Naive B cell (primary cell): ENCODE results near the gene SLC25A26. TPM values are rescaled to one million over a fixed set of nuclear protein-coding genes. Genes with fewer than 3 reads are reported as not detected.

Source experiments
- ATAC-seq, 2 donors: fragments of 150-1000 bp; cut with Tn5 transposase; 2 replicates each; pipeline ENCODE4 v1.10.0; 2021; ENCODE audit warnings: low read depth in 2 of 2, mild to moderate bottlenecking in 2 of 2, moderate library complexity in 2 of 2
- DNase-seq: peaks from one replicate; pipeline ENCODE4 v3.0.0; 2022
- H3K27ac Mint-ChIP-seq, 6 donors: one replicate each; pipeline ENCODE4 v1.8.0; 2020 to 2022; ENCODE audit warnings: mild to moderate bottlenecking in 6 of 6, mixed read lengths in 6 of 6, moderate library complexity in 5 of 6, inconsistent platforms in 2 of 6
- H3K27me3 Mint-ChIP-seq, 3 donors: one replicate each; pipeline ENCODE4 v1.8.0; 2021 to 2022; ENCODE audit warnings: mixed read lengths in 3 of 3, mild to moderate bottlenecking in 1 of 3
- H3K36me3 Mint-ChIP-seq, 2 donors: one replicate each; pipeline ENCODE4 v1.8.0; 2020 to 2022; ENCODE audit warnings: mixed read lengths in 2 of 2, inconsistent platforms in 1 of 2, mild to moderate bottlenecking in 1 of 2
- H3K4me1 Mint-ChIP-seq, 3 donors: one replicate each; pipeline ENCODE4 v1.8.0; 2020 to 2022; ENCODE audit warnings: mixed read lengths in 3 of 3, inconsistent platforms in 1 of 3, mild to moderate bottlenecking in 1 of 3, moderate library complexity in 1 of 3
- H3K4me3 Mint-ChIP-seq, 8 donors: one replicate each; pipeline ENCODE4 v1.8.0; 2020 to 2022; ENCODE audit warnings: mild to moderate bottlenecking in 8 of 8, mixed read lengths in 8 of 8, moderate library complexity in 8 of 8, inconsistent platforms in 2 of 8
- H3K9me3 Mint-ChIP-seq, 7 donors: one replicate each; pipeline ENCODE4 v1.8.0; 2020 to 2022; ENCODE audit warnings: mixed read lengths in 7 of 7, mild to moderate bottlenecking in 5 of 7, inconsistent platforms in 2 of 7, moderate library complexity in 1 of 7
- polyA plus RNA-seq, 6 donors: library from polyadenylated mRNA; unstranded; fragments of 300-500 nt; fragmentation: Illumina TruSeq; gene quantifications; one replicate each; pipeline ENCODE4 v1.2.3, GENCODE V29; 2021; ENCODE audit warnings: low read depth in 6 of 6

SLC25A26 gene
- polyA plus RNA-seq, 6 donors from 2014 or later, result 25.9 to 80.1 (median 35.3) TPM

DNA sequence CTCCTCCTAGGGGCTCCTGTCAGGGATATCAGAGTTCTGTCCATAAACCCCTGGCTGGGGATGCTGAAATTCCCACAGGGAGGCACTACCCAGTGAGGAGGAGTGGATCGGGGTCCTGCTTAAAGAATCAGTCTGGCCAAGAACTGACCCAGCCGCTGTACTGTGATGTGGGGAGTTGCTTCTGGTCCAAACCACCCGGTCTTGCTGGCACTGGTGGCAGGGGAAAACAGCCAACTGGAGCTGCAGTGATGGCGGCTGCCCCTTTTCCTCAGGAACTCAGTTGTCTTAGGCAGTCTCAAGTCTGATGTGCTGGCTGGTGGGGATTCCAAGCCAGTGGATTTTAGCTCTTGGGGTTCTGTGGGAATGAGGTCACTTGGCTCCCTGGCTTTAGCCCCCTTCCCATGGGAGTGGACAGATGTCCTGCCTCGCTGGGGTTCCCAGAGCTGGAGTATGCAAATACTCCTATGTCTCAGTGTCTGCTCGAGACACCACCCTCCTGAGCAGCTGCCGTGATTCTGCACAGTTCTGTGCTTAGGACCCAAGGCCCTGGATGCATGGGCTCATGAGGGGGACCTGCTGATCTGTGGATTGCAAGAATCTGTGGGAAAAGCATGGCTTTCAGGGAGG lies 97.1 kb downstream of the SLC25A26 start:
- Mint-ChIP-seq H3K27me3 (no peaks in the 10 kb centered on the region), H3K4me3 (no peak overlapping the region), H3K36me3 (peaks cover 15 to 28% of the 10 kb centered on the region in 2 donors), H3K4me1 (peaks cover 34 to 59% (median 47%) of the 10 kb centered on the region in 3 donors), H3K9me3 (peaks cover 0 to 15% (median 6%) of the 10 kb centered on the region in 7 donors), H3K27ac (no peak overlapping the region)
- no peak for DNase-seq
- no peak for ATAC-seq

DNA sequence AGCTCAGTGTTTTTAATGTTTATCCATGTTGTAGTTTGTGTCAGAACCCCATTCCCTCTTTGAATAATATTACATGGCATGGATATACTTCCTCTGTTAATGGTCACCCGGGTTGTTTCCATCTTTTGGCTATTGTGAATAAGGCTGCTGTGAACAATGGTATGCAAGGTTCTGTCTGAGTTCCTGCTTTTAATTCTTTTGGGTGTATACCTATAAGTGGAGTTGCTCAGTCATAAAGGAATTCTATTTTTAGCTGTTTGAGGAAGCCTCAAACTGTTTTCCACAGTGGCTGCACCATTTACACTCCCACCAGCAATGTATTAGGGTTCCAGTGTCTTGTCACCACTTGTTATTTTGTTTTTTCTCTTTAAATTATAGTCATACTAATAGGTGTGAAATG lies 99.6 kb downstream of the SLC25A26 start:
- Mint-ChIP-seq H3K36me3 (peaks cover 8 to 22% of the 10 kb centered on the region in 2 donors), H3K27me3 (no peaks in the 10 kb centered on the region), H3K27ac (peak overlapping the region in 3 of 6 donors; percentile 3 to 33 (median 22)), H3K9me3 (peaks cover 0 to 12% (median under 1%) of the 10 kb centered on the region in 7 donors), H3K4me3 (peak overlapping the region in 2 of 8 donors; percentile 6 to 46), H3K4me1 (peaks cover 27 to 55% (median 38%) of the 10 kb centered on the region in 3 donors)
- DNase-seq (no peak), ATAC-seq (no peak)

DNA sequence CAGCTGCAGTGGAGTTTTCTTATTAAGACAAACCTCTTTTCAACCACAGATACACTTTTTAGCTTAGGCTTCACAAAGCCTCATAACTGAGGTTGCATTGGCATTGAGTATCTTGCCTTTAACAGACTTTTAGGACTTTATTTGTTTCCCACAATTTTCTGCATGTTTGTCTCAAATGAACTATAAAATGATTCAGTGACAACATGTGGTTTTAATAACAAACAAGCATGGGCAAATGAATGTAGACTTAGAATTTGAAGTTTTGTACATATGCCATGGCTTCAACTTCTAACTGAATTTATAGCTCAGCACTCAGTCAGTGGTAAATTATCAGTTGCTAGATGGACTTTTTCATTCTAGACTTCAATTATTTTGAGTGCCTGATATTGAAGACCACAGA lies 101.6 kb downstream of the SLC25A26 start:
- H3K9me3 Mint-ChIP-seq, result no peaks in the 10 kb centered on the region
- H3K4me1 Mint-ChIP-seq, result peaks cover 27 to 50% (median 38%) of the 10 kb centered on the region in 3 donors
- H3K27ac Mint-ChIP-seq, result no peak overlapping the region
- peaks cover 0 to 8% of the 10 kb centered on the region in 2 donors for H3K36me3 Mint-ChIP-seq
- ATAC-seq (no peak), DNase-seq (no peak)
- no peak overlapping the region for H3K4me3 Mint-ChIP-seq
- H3K27me3 Mint-ChIP-seq, result no peaks in the 10 kb centered on the region

DNA sequence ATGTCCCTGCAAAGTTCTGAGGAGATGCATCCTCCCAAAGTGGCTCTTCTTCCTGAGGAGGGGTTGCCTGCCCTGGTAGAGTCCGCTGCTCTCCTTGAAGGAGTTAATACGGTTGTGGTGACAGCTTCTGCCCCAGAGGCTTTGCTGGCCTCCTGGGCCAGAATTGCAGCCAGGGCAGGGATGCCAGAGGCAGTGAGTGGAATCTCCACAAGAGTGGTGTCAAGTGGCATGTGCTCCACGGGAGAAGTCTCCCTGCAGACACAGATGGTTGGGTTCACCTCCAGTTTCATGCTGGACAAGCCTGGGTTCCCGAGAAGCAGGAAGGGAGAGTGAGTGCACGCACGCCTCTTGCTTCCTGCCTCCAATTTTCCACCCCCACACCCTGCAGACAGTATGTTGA lies 105.5 kb downstream of the SLC25A26 start:
- no peaks in the 10 kb centered on the region for H3K9me3 Mint-ChIP-seq
- no peaks in the 10 kb centered on the region for H3K36me3 Mint-ChIP-seq
- H3K27ac Mint-ChIP-seq, result peak overlapping the region in 1 of 6 donors; percentile 68
- H3K4me3 Mint-ChIP-seq, result no peak overlapping the region
- ATAC-seq, result no peak
- no peak for DNase-seq
- H3K27me3 Mint-ChIP-seq, result no peaks in the 10 kb centered on the region
- H3K4me1 Mint-ChIP-seq, result peaks cover 10 to 29% (median 22%) of the 10 kb centered on the region in 3 donors

DNA sequence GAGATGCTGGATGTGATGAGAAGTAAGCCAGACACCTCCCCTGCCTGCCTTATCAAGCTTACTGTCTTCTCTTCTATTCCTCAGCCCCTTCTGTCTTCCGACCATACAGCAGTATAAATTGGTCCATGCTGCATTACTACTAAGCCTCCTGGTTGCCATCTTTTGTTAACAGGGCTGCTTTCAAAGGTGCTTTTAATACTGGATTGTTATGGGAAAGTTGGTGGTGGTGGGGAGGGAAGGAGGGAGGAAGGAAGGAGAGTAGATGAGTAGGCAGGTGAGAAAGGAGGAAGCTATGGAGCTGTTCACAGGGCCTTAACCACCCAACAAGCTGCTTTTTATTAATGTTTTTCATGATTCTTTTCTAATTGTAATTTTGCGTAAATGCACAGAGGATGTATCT lies 114.9 kb downstream of the SLC25A26 start:
- no peak overlapping the region for H3K4me3 Mint-ChIP-seq
- no peaks in the 10 kb centered on the region for H3K36me3 Mint-ChIP-seq
- peaks cover 11 to 36% (median 17%) of the 10 kb centered on the region in 3 donors for H3K4me1 Mint-ChIP-seq
- H3K27me3 Mint-ChIP-seq, result no peaks in the 10 kb centered on the region
- ATAC-seq (no peak), DNase-seq (no peak)
- peak overlapping the region in 2 of 6 donors; percentile 5 to 63 for H3K27ac Mint-ChIP-seq
- no peaks in the 10 kb centered on the region for H3K9me3 Mint-ChIP-seq

DNA sequence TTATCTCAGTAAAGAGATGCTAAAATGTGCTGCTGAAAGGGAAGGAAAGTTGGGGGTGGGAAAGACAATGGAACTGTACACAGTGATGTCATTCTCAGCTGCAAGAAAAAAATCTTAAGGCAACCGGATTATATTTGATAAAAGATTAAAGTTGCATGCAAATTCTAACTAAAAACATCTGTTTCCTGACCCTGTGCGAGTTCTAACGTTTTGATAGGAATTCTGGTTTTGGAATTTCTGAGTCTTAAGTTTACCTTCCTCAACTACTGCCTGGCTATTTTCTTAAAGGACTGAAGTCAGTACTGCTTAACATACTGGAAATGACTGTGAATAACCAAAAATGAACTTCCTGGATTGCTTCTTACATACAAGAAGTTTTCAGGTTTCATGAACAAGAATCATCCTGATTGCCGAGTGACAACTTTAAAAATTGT lies 115.5 kb downstream of the SLC25A26 start:
- H3K4me3 Mint-ChIP-seq, result no peak overlapping the region
- no peak for DNase-seq
- H3K27me3 Mint-ChIP-seq, result no peaks in the 10 kb centered on the region
- no peak for ATAC-seq
- H3K36me3 Mint-ChIP-seq, result no peaks in the 10 kb centered on the region
- peak overlapping the region in 1 of 6 donors; percentile 68 for H3K27ac Mint-ChIP-seq
- H3K9me3 Mint-ChIP-seq, result no peaks in the 10 kb centered on the region
- H3K4me1 Mint-ChIP-seq, result peaks cover 11 to 36% (median 17%) of the 10 kb centered on the region in 3 donors

DNA sequence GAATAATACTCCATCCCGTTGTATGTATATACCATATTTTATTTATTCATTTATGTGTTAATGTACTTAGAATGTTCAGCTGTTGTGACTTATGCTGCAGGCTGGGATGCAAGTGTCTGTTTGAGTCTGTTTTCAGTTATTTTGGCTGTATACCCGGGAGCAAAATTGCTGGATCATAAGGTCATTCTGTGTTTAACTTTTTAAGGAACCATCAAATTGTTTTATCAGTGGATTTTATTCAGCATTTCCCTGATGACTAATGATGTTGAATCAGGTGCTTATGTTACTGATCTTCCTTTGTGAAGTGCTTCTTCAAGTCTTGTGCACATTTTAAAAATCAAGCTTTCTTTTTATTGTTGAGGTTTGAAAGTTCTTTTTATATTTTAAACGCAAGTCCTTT lies 118.1 kb downstream of the SLC25A26 start:
- Mint-ChIP-seq H3K36me3 (no peaks in the 10 kb centered on the region), H3K9me3 (no peaks in the 10 kb centered on the region), H3K27ac (no peak overlapping the region), H3K4me1 (peaks cover 11 to 30% (median 17%) of the 10 kb centered on the region in 3 donors), H3K27me3 (no peaks in the 10 kb centered on the region), H3K4me3 (no peak overlapping the region)
- DNase-seq (no peak), ATAC-seq (no peak)

DNA sequence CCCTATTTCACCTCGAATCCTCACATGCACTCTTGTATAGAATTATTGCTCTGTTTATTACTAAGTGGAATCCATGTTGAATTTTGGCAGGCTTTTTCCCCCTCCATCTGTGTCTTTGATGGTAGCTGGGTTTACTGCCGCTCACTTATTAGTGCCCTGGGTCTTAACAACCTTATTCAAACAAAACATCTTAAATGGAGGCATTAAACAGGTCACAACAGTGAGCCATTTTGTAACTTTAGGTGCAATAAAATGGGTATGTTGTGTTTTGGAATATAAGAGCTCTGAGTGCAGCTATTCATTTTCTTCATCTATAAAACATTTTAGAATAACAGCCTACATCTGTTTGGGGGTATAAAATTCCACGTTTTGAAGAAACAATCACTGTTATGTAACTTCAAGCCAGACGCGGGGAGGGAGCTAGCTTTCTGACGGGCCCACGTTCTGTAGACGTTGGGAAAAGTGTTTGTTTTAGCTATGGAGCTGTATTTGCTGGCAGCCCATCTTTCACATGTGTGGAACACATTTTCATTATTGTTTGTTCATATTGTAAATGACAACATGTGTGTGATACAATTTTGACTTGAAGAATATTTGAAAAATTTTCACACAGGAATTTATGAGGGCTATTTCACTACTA lies 122.0 kb downstream of the SLC25A26 start:
- Mint-ChIP-seq H3K9me3 (peaks cover 0 to 7% (median 0%) of the 10 kb centered on the region in 7 donors), H3K27me3 (no peaks in the 10 kb centered on the region), H3K4me3 (no peak overlapping the region), H3K27ac (no peak overlapping the region), H3K36me3 (peaks cover 16 to 25% of the 10 kb centered on the region in 2 donors), H3K4me1 (peaks cover 0 to 27% (median 19%) of the 10 kb centered on the region in 3 donors)
- DNase-seq (no peak), ATAC-seq (no peak)

DNA sequence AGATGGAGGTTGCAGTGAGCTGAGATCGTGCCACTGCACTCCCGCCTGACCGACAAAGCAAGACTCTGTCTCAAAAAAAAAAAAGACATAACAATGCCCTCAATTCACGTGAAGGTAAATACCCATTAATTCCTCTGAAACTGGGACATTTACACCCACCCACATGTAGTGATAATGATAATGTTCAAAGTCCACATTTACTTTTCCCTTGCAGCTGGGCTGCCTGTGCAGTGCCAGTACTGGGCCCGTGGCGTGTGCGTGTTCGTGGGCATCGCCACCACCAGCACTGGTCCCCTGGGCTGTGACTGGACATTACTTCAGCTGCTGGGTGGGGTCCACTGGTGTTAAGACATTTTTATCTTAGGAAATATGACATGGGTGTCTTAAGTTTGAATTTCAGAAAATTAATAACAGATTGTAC lies 123.6 kb downstream of the SLC25A26 start:
- H3K4me1 Mint-ChIP-seq, result peaks cover 0 to 27% (median 15%) of the 10 kb centered on the region in 3 donors
- DNase-seq (no peak), ATAC-seq (no peak)
- H3K36me3 Mint-ChIP-seq, result peaks cover 23 to 28% of the 10 kb centered on the region in 2 donors
- H3K4me3 Mint-ChIP-seq, result no peak overlapping the region
- peak overlapping the region in 1 of 6 donors; percentile 42 for H3K27ac Mint-ChIP-seq
- no peaks in the 10 kb centered on the region for H3K27me3 Mint-ChIP-seq
- peaks cover 0 to 7% (median 0%) of the 10 kb centered on the region in 7 donors for H3K9me3 Mint-ChIP-seq

DNA sequence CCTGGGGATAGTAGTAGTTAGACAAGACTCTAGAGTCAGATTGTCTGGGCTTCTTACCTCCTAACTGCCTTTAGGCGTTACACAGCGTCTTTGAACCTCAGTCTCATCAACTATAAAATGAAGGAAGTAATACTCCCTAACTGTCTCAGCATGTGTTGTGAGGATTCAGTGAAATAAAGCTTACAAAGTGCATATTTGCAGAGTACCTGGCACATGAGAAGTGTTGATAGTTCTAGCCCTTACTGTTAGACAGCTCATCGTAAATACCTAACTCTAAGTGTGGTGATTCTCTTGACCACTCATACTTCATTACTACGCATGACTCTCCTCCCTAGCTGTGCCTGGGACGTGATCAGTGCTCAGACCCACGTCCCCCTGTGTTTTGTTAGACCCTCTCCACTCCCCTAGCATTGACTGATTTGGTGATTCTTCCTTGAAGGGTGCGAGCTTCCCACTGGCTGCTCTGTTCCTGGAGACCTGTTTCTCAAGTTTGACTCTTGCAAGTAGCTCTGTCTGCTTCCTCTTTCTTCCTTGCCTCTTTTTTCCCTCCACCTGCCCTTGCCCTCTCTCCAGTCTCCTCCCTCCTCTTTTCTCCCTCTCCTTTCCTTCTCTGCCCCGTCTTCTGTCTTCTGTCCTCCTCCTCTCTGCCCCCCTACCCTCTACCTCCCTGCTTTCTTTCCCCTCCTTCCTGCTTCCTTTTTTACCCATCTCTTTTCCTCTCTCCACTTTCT lies 124.2 kb downstream of the SLC25A26 start:
- Mint-ChIP-seq H3K27me3 (no peaks in the 10 kb centered on the region), H3K9me3 (peaks cover 0 to 7% (median 0%) of the 10 kb centered on the region in 7 donors), H3K4me3 (peak overlapping the region in 1 of 8 donors; percentile 74)

DNA sequence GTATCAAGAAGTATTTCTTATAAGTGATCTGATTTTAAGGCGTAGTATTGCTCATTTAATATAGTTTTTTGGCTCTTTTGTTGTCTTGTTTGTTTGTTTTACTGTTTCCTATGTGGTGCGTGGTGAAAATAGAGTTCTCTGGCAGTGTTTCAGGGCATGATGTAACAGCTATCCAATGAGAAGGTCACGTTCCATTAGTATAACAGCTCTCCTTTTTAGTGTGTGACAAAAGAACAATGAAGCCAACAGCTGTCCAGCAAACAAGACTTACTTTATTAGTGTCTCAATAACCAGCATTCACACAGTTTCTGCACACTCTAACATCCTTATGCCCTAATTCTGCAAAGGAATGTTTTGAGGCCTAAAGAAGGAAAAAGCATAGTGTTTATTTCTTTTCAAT lies 127.9 kb downstream of the SLC25A26 start:
- no peak for DNase-seq
- H3K4me1 Mint-ChIP-seq, result peaks cover 0 to 14% (median 10%) of the 10 kb centered on the region in 3 donors
- H3K27me3 Mint-ChIP-seq, result no peaks in the 10 kb centered on the region
- H3K9me3 Mint-ChIP-seq, result peaks cover 0 to 7% (median 0%) of the 10 kb centered on the region in 7 donors
- H3K27ac Mint-ChIP-seq, result no peak overlapping the region
- H3K4me3 Mint-ChIP-seq, result no peak overlapping the region
- ATAC-seq, result no peak
- peaks cover 35 to 39% of the 10 kb centered on the region in 2 donors for H3K36me3 Mint-ChIP-seq

More for the DNA sequence above, 124.2 kb downstream of the SLC25A26 start:
- no peak for DNase-seq
- H3K4me1 Mint-ChIP-seq, result peaks cover 0 to 21% (median 15%) of the 10 kb centered on the region in 3 donors
- no peak for ATAC-seq
- peak overlapping the region in 4 of 6 donors; percentile 1 to 42 (median 20) for H3K27ac Mint-ChIP-seq
- peaks cover 24 to 29% of the 10 kb centered on the region in 2 donors for H3K36me3 Mint-ChIP-seq

DNA sequence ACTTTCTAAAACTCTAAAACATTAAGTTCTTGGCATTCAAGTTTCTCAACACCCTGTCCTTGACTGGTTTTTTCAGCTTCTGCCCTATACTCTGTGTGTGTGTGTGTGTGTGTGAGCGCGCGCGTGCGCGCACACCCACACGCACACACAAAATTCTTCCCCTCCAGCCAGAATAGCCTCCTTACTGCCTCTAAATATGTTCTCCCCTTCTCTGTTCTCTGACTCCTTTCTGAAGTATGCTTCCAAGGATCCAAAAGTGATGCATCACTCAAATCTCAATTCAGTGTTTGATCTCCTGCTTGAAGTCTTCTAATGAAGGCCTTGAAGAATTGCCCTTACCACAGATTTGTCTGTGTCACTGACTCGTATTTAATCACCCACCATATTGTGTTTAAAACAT lies 129.8 kb downstream of the SLC25A26 start:
- peaks cover 0 to 7% (median 0%) of the 10 kb centered on the region in 7 donors for H3K9me3 Mint-ChIP-seq
- peaks cover 0 to under 1% (median under 1%) of the 10 kb centered on the region in 3 donors for H3K4me1 Mint-ChIP-seq

DNA sequence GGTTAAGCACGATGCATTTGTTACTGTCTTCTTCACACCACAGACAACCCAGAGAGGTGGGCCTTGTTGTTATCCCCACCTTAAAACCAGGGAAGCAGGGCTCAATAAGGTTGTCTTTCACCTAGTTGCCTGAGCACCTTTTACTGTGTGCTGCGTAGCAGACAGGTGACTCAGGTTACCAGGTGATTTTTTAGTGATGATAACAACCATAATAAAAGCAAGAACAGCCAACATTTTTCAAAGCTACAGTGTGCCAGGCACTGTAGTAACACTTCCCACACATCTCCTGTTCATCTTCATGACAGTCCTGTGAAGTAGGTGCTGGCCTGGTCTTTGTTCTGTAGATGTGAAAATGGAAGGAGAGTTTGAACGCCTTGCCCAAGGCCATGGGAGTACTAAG lies 132.2 kb downstream of the SLC25A26 start:
- H3K36me3 Mint-ChIP-seq, result peaks cover 12 to 16% of the 10 kb centered on the region in 2 donors
- ATAC-seq (no peak), DNase-seq (no peak)
- no peaks in the 10 kb centered on the region for H3K9me3 Mint-ChIP-seq
- no peak overlapping the region for H3K27ac Mint-ChIP-seq
- no peaks in the 10 kb centered on the region for H3K4me1 Mint-ChIP-seq
- H3K27me3 Mint-ChIP-seq, result no peaks in the 10 kb centered on the region
- H3K4me3 Mint-ChIP-seq, result no peak overlapping the region

More for the DNA sequence above, 129.8 kb downstream of the SLC25A26 start:
- ATAC-seq (no peak), DNase-seq (no peak)
- Mint-ChIP-seq H3K27ac (no peak overlapping the region), H3K36me3 (peaks cover 33 to 35% of the 10 kb centered on the region in 2 donors), H3K4me3 (no peak overlapping the region), H3K27me3 (no peaks in the 10 kb centered on the region)
